PC-3 (cell line): ENCODE data around the gene ECHDC3. TPM values are rescaled to one million over a fixed set of nuclear protein-coding genes. Genes with fewer than 3 reads are reported as not detected.

Experiments
- ATAC-seq: fragments of 200-7000 bp; cut with Tn5 transposase; 2 replicates; pipeline ENCODE4 v1.9.1; 2020; ENCODE audit warnings: mild to moderate bottlenecking, moderate library complexity
- BruUV-seq: library from RNA; stranded (reverse); fragments of 400-500 nt; replicated peaks from 2 replicates; lab custom pipeline; 2021; lab: Mats Ljungman, UMichigan
- CTCF ChIA-PET: fragments of 300-600 bp; sonication (Branson Sonifier 250); formaldehyde crosslinking; loops from one replicate; lab custom pipeline; 2022; ENCODE audit warnings: antibody characterized with exemption; lab: Charles Lee
- POLR2A ChIA-PET: fragments of 300-600 bp; sonication (Branson Sonifier 250); formaldehyde crosslinking; loops from one replicate; lab custom pipeline; 2022; ENCODE audit warnings: antibody characterized with exemption; ENCODE audit not compliant: unreplicated experiment; lab: Charles Lee
- DNase-seq: peaks from one replicate; pipeline ENCODE4 v3.0.0-alpha.2; 2015
- H2AFZ ChIP-seq: fragments of 300-600 bp; sonication (generic); 2 replicates; pipeline ENCODE4 v1.6.0; 2016; ENCODE audit warnings: antibody characterized with exemption, low read length
- H3F3A ChIP-seq: fragments of 300-600 bp; sonication (generic); one replicate; pipeline ENCODE4 v1.6.0; 2017; ENCODE audit warnings: antibody characterized with exemption, low read length, control low read depth, mild to moderate bottlenecking; ENCODE audit not compliant: unreplicated experiment
- H3K27ac ChIP-seq: fragments of 300-600 bp; sonication (generic); 2 replicates; pipeline ENCODE4 v1.5.1; 2016; ENCODE audit warnings: mild to moderate bottlenecking, low read length
- H3K27me3 ChIP-seq: fragments of 300-600 bp; sonication (generic); 2 replicates; pipeline ENCODE4 v1.6.1; 2016; ENCODE audit warnings: low read length, mixed read lengths
- H3K36me3 ChIP-seq: fragments of 300-600 bp; sonication (generic); 2 replicates; pipeline ENCODE4 v1.6.1; 2016; ENCODE audit warnings: low read depth, mixed run types, low read length, mixed read lengths
- H3K4me1 ChIP-seq: fragments of 300-600 bp; sonication (generic); 2 replicates; pipeline ENCODE4 v1.5.1; 2016; ENCODE audit warnings: low read length; ENCODE audit not compliant: insufficient read depth
- H3K4me2 ChIP-seq: fragments of 300-600 bp; sonication (generic); 2 replicates; pipeline ENCODE4 v1.6.0; 2016; ENCODE audit warnings: low read length
- H3K4me3 ChIP-seq: fragments of 300-600 bp; sonication (generic); 2 replicates; pipeline ENCODE4 v1.5.1; 2016; ENCODE audit warnings: mild to moderate bottlenecking, low read length, mixed read lengths
- H3K79me2 ChIP-seq: fragments of 300-600 bp; sonication (generic); 2 replicates; pipeline ENCODE4 v1.6.1; 2017; ENCODE audit warnings: low read length, mixed read lengths
- H3K9ac ChIP-seq: fragments of 300-600 bp; sonication (generic); 2 replicates; pipeline ENCODE4 v1.6.0; 2016; ENCODE audit warnings: mild to moderate bottlenecking, low read length
- H3K9me2 ChIP-seq: fragments of 300-600 bp; sonication (generic); replicated peaks from 2 replicates; pipeline ENCODE4 v1.6.1; 2016; ENCODE audit warnings: mixed run types, low read length, mixed read lengths
- H3K9me3 ChIP-seq: fragments of 300-600 bp; sonication (generic); 2 replicates; pipeline ENCODE4 v1.6.1; 2016; ENCODE audit warnings: low read length, mixed read lengths
- H4K20me1 ChIP-seq: fragments of 300-600 bp; sonication (generic); 2 replicates; pipeline ENCODE4 v1.6.1; 2016; ENCODE audit warnings: low read length, mixed read lengths
- CTCF ChIP-seq: fragments of 300-600 bp; sonication (generic); conservative IDR thresholded peaks from 2 replicates; pipeline ENCODE4 v1.5.1; 2017; ENCODE audit warnings: antibody characterized with exemption, low read depth, mild to moderate bottlenecking, low read length
- EZH2 ChIP-seq: fragments of 300-600 bp; sonication (generic); IDR thresholded peaks from one replicate; pipeline ENCODE4 v1.6.1; 2017; ENCODE audit warnings: antibody characterized with exemption, mild to moderate bottlenecking, low read length; ENCODE audit not compliant: unreplicated experiment
- EZH2phosphoT487 ChIP-seq: fragments of 300-600 bp; sonication (generic); IDR thresholded peaks from 2 replicates; pipeline ENCODE4 v1.6.1; 2018; ENCODE audit warnings: mild to moderate bottlenecking, antibody characterized with exemption, low read length, borderline replicate concordance
- intact Hi-C: fragments of 100-400 bp; cut with micrococcal nuclease; formaldehyde crosslinking; loops from 2 replicates; pipeline ENCODE4 v1.9.0; 2023
- total RNA-seq: library from RNA; depleted of rRNA; stranded (reverse); fragments of >200 nt; gene quantifications from 2 replicates; pipeline ENCODE4 v1.2.3, GENCODE V29; 2014

The ECHDC3 gene
- total RNA-seq, 1 experiment from 2014 or later = not detected

- ChIA-PET CTCF (no interaction called here), POLR2A (no interaction called here)
- intact Hi-C loops = no loop called here
These were observed 1.3 kb upstream of the ECHDC3 start for GRCh38 chr10:11740907-11741306.

GRCh38 chr10:11741608-11742007 lies 574 bp upstream of the ECHDC3 start:
- no peaks in the 10 kb centered on the region for H3K79me2 ChIP-seq
- no peaks in the 10 kb centered on the region for H3K9me3 ChIP-seq
- H3K9me2 ChIP-seq = no peaks in the 10 kb centered on the region
- H3K4me1 ChIP-seq = no peaks in the 10 kb centered on the region
- ChIA-PET POLR2A (no interaction called here), CTCF (no interaction called here)
- H4K20me1 ChIP-seq = no peaks in the 10 kb centered on the region
- H3K4me2 ChIP-seq = no peak overlapping the region
- intact Hi-C loops = no loop called here
- H3K9ac ChIP-seq = no peak overlapping the region
- no peak overlapping the region for H3K27ac ChIP-seq
- no TSS peak for BruUV-seq
- no peaks in the 10 kb centered on the region for H3K36me3 ChIP-seq
- no peak overlapping the region for H2AFZ ChIP-seq
- no peak for ATAC-seq
- H3K27me3 ChIP-seq = no peaks in the 10 kb centered on the region
- no peak for DNase-seq
- TF ChIP-seq EZH2phosphoT487 = no peak
- no peak for TF ChIP-seq CTCF
- no peak overlapping the region for H3K4me3 ChIP-seq
- no peaks in the 10 kb centered on the region for H3F3A ChIP-seq

More at GRCh38 chr10:11740907-11741306, 1.3 kb upstream of the ECHDC3 start:
- BruUV-seq = no TSS peak
- H2AFZ ChIP-seq = no peak overlapping the region
- no peaks in the 10 kb centered on the region for H3K27me3 ChIP-seq
- TF ChIP-seq CTCF = no peak
- TF ChIP-seq EZH2 = no peak
- H3K9me3 ChIP-seq = no peaks in the 10 kb centered on the region
- no peaks in the 10 kb centered on the region for H3K79me2 ChIP-seq
- H4K20me1 ChIP-seq = no peaks in the 10 kb centered on the region
- no peaks in the 10 kb centered on the region for H3K9me2 ChIP-seq
- ATAC-seq (no peak), DNase-seq (no peak)
- no peak overlapping the region for H3K9ac ChIP-seq
- no peak overlapping the region for H3K27ac ChIP-seq
- no peaks in the 10 kb centered on the region for H3F3A ChIP-seq
- H3K4me3 ChIP-seq = no peak overlapping the region
- no peaks in the 10 kb centered on the region for H3K4me1 ChIP-seq
- H3K36me3 ChIP-seq = no peaks in the 10 kb centered on the region
- no peak overlapping the region for H3K4me2 ChIP-seq

DNA sequence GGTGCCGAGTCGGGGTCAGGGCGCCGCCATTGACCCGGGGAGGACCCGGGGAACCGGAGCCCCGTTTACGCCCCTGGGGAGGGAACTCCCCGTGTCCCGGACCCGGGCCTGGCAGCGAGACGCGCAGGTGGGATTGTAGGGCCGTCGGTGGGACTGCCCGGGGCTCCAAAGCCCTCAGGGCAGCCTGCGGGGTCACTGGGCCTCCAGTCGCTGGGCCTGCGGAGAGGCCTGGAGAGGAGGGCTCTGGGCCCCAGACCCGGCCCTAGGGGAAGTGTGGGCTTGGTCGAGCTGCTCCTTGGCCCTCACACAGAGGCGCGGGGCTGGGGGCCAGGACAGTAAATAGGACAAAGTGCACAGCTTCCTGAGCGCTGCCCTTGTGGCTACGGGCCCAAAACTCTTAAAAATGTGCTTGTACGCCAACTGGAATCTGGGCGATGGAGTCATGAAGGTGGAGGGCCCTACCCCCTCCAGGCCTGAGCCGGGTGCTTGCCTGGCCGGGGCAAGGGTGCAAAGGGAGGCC lies 657 bp downstream of the ECHDC3 start:
- H3K4me2 ChIP-seq = no peak overlapping the region

More for the DNA sequence above, 657 bp downstream of the ECHDC3 start:
- no peak for ATAC-seq
- intact Hi-C loops = no loop called here
- Histone ChIP-seq H3K4me3 (no peak overlapping the region), H3F3A (no peaks in the 10 kb centered on the region), H2AFZ (no peak overlapping the region), H3K79me2 (no peaks in the 10 kb centered on the region), H3K9me2 (no peaks in the 10 kb centered on the region), H3K4me1 (no peaks in the 10 kb centered on the region), H3K36me3 (no peaks in the 10 kb centered on the region), H3K9ac (no peak overlapping the region), H3K27me3 (no peaks in the 10 kb centered on the region), H4K20me1 (no peaks in the 10 kb centered on the region), H3K9me3 (no peaks in the 10 kb centered on the region), H3K27ac (no peak overlapping the region)
- no TSS peak for BruUV-seq
- CTCF ChIA-PET = no interaction called here
- DNase-seq = no peak
- POLR2A ChIA-PET = no interaction called here
- TF ChIP-seq EZH2 (no peak), EZH2phosphoT487 (no peak), CTCF (no peak)
